Measurements from ENCODE around the gene FDX2.
"Not testable (repeated sequence)": the region's sequence is repeated elsewhere in the genome, so short reads cannot be mapped to it uniquely, and the experiment has no call there.

FDX2 gene

GRCh38 chr19:10339977-10340376, 24.2 kb upstream of the FDX2 start:
- H3K4me3 ChIP-seq (ENCODE audit: low read depth, low read length): no peak overlapping the region
- in situ Hi-C loops (cut with HindIII; ENCODE audit: low sequenced_read_pairs): no loop called here
- no peak for TF ChIP-seq CTCF (IDR thresholded peaks at IDR 0.05; ENCODE audit: low read depth, low read length, missing control alignments)
- DNase-seq (ENCODE audit: low read depth): no peak

DNA sequence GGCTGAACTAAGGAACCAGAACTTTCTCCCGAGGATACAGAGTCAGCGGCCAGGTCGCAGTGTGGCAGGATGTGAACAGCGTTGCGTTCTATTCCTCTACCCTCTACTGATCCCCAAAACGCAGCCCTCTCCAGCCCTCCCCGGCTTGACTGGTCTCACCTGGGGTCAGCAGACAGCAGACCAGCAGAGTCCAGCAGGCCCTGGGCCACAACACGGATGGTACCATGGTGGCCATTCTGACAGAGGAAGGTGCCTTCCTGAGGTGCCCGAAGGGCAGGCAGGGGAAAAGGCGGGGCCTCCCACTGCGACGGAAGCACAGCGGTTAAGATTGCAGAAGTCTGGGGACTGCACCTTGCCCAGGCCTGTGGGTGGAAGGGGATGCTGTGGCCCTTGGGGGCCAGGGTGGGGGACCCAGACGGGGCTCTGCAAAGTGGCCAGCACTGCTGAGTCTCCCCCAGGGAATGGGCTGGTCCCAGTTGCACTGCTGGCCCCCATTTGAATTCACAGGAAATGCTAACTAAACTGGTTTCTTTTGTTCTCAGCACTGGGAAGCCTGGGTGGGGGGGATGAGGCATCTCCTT, 23.7 kb upstream of the FDX2 start, which contains the start of gene ICAM3:
Gene ICAM3 (minus strand): TSS at position 245 of the 581 bp plus-strand sequence. CDS start 10 bp downstream, at position 235.
- H3K4me3 ChIP-seq (ENCODE audit: low read depth, low read length): no peak within 1 kb of the TSS
- in situ Hi-C loops (cut with HindIII; ENCODE audit: low sequenced_read_pairs): no loop called here
- DNase-seq (ENCODE audit: low read depth): no peak
- no peak for TF ChIP-seq CTCF (IDR thresholded peaks at IDR 0.05; ENCODE audit: low read depth, low read length, missing control alignments)

DNA sequence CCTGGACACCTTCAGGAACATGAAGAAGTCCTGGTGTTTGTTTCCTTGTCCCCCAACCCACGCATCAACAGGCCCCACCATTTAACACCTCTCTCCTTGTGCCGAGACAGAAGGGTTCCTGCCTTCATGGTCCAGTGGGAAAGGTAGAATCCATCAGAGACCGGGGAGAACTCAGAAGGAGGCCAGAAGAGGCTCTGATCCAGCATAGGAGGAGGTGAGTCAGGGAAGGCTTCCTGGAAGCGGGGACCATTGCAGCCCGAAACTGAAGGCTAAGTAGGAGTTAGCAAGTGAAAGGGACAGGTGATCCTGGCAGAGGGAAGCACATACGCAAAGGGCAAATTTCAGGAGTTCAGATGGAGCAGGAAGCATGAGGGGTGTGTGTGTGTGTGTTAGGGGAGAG, 23.1 kb upstream of the FDX2 start:
- no peak overlapping the region for H3K4me3 ChIP-seq (ENCODE audit: low read depth, low read length)
- in situ Hi-C loops (cut with HindIII; ENCODE audit: low sequenced_read_pairs): no loop called here
- no peak for TF ChIP-seq CTCF (IDR thresholded peaks at IDR 0.05; ENCODE audit: low read depth, low read length, missing control alignments)
- no peak for DNase-seq (ENCODE audit: low read depth)

DNA sequence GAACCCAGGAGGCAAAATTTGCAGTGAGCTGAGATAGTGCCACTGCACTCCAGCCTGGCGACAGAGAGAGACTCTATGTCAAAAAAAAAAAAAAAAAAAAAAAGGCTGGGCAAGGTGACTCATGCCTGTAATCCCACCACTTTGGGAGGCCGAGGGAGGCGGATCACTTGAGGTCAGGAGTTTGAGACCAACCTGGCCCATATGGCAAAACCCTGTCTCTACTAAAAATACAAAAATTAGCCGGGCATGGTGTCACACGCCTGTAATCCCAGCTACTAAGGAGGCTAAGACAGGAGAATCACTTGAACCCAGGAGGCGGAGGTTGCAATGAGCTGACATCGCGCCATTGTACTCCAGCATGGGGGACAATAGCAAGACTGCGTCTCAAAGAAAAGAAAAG, 20.9 kb upstream of the FDX2 start:
- in situ Hi-C loops (cut with HindIII; ENCODE audit: low sequenced_read_pairs); DNase-seq (ENCODE audit: low read depth); H3K4me3 ChIP-seq (ENCODE audit: low read depth, low read length): not testable (repeated sequence)

DNA sequence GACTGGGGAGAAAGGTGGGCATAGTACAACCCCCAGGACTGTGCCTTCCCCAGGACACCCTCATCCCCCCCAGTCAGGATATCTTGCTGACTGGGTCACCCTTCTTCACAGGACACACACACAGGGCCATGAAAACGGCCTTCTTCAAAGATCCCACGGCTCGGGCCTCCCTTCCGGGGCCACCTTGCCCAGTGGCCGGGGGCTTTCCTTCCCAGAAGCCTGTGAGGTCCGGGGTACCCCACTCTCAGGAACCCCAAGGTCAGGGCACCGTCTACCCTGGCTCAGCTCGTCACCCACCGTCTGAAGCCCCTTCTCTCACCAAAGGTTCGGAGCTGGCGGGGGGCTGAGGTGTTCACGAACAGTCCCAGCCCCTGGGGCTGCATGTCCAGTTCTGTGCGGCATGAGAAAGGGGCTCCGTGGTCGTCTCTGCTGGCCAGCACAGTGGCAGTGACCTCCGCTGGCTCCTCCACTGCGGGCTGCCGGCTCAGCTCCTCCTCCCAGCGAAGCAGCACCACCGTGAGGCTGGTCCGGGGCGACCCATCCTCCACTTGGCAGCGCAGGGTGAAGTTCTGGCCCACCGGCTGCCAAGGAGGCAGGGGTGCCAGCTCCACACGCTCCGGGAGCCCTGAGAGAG, 19.7 kb upstream of the FDX2 start:
- in situ Hi-C loops (cut with HindIII; ENCODE audit: low sequenced_read_pairs): no loop called here
- no peak for DNase-seq (ENCODE audit: low read depth)
- TF ChIP-seq CTCF (IDR thresholded peaks at IDR 0.05; ENCODE audit: low read depth, low read length, missing control alignments): no peak
- H3K4me3 ChIP-seq (ENCODE audit: low read depth, low read length): peak overlapping the region; percentile 68

DNA sequence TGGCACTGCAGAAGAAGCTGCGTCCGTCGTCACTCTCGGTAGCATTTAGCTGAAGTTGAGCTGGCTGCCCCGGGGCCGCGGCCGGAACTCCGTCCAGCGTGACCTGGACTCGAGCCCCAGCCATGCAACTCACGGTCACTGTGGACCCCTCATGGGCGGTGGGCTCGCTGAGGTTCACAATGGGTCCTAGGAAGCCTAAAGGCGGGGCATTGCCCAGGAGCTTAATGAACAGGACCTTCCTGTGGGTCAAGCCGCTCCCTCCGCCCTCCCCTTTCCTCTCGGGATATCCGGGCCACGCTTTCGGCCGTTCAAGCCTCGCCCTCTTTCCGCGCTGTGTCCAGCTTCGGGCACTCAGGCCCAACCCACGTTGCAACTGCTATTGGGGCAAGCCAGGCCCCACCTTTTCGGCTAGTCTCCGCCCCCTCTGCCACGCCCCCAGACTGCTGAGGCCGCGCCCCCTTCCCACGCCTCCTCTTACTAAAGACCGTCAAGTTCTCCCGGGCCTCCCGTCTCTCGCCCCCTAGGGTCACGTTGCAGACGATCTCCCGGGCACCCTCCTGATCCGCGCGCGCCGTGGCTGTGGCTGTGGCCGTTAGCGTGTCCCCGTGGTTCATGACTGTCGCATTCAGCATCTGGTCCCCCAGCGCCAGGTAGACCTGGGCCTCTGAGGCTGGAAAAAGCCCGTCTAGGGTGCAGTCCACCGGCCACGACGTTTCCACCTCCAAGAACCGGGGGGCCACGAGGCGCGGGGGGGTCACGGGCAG, 19.0 kb upstream of the FDX2 start:
- in situ Hi-C loops (cut with HindIII; ENCODE audit: low sequenced_read_pairs): no loop called here
- no peak for TF ChIP-seq CTCF (IDR thresholded peaks at IDR 0.05; ENCODE audit: low read depth, low read length, missing control alignments)
- peak overlapping the region; percentile 68 for H3K4me3 ChIP-seq (ENCODE audit: low read depth, low read length)
- peak; percentile 82 for DNase-seq (ENCODE audit: low read depth)

All from astrocyte of the cerebellum (primary cell).